Stimulated activated CD4-positive, alpha-beta T cell treated with anti-CD3 and anti-CD28 coated beads, Interleukin-2, amount 100 ng/mL, for 24 hours (primary cell): ENCODE data around the gene PARVB.

Source experiments
- DNase-seq, 2 donors: peaks; one replicate each; pipeline ENCODE4 v3.0.0-alpha.2; 2020

PARVB gene

DNA sequence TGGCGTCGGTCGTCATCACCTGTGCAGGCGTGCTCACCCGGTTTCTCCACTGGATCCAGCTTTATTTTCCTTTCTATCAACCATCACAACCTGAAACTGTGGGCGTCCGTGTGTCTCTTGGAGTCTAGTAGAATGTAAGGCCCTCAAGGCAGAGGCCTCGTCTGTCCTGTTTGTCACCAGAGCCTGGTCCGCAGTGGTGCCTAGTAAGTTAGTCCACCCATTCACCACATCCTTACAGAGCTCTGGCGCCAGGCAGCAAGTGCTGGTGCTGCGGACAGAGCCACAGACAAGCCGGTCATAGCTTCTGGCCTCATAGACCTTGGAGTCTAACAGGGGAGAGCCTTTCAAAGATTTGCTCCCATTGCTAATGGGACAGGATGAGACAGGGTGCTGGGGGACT, 92.2 kb downstream of the PARVB start:
- no peak for DNase-seq

DNA sequence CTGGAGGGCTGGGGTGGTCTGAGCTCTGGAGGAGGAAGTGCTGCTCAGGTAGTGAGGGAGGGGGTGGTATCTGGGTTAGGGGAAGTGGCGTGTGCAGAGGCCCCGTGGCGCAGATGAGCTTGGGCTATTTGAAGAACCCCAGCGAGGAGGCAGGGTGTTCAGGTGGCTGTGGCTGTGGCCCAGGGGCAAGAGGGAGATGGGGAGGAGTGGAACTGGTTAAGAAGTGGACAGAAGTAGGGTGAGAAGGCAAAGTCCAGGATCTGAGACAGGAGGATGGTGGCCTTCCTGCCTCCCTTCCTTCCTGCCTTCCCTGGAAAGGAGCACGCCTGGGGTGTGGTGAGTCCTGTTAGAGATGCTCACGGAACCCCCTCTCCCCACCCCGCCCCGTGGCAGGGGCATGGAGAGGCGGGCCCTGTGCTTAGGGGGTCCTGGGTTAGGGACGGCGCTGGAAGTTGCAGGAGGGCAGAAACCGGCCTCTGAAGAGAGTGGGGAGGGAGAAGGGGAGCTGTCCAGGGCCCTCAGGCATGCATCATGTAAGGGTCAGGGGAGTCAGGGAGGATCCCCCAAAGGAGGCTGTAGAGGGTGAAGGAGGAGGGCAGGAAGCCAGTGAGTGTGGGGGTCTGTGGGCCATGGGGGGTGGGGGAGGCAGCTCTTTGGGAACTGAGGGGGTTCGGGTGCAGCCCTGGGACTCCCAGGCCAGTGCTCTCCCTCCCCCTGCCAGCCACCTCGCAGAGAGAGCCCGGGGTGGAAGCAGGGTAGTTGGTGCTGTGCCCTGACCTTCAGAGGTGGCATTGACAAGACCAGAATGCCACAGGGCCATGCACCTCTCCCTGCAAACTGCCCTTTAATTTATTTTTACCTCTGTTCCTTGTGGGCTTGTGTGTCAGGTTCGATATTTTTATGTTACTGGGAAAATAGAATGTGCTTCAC, 92.9 kb downstream of the PARVB start:
- no peak for DNase-seq

DNA sequence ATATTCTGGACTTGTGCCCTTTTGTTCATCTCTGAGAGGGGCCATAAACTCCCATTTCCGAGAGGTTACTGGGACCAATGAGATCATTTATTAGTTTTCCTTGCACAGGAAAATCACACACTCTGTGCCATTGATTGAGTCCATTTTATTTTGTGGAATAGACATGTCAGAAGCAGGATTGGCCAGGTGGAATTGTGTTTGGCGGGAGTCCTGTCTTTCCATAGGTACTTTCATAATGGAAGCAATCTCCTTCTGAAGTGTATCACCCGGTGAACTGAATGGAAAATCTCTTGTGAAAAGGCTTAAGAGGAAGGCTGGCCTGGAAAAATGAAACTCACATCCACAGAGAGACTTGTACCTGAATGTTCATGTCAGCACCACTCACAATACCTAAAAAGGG, 93.6 kb downstream of the PARVB start:
- DNase-seq: no peak

DNA sequence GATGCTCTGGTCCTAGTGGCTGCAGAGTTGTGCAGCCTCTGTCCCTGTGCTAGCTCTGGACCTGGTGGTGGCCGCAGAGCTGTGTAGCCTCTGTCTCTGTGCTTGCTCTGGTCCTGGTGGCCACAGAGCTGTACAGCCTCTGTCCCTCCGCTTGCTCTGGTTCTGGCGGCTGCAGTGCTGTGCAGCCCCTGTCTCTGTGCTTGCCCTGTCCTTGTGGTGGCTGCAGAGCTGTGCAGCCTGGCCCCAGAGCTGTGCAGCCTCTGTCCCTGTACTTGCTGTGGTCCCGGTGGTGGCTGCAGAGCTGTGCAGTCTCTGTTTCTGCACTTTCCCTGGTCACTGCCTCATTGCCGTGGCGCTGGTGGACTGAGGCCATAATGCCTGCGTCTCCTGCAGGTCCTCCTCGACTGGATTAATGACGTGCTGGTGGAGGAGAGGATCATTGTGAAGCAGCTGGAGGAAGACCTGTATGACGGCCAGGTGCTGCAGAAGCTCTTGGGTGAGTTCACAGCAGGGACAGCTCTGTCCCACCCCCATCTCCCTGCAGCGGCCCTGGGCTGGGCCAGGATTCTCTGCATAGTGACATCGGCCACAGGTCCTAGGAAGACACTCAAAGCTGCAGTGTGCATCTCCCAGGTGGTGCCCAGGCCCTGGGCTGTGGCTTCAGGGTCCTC, 94.7 kb downstream of the PARVB start:
- DNase-seq: no peak

DNA sequence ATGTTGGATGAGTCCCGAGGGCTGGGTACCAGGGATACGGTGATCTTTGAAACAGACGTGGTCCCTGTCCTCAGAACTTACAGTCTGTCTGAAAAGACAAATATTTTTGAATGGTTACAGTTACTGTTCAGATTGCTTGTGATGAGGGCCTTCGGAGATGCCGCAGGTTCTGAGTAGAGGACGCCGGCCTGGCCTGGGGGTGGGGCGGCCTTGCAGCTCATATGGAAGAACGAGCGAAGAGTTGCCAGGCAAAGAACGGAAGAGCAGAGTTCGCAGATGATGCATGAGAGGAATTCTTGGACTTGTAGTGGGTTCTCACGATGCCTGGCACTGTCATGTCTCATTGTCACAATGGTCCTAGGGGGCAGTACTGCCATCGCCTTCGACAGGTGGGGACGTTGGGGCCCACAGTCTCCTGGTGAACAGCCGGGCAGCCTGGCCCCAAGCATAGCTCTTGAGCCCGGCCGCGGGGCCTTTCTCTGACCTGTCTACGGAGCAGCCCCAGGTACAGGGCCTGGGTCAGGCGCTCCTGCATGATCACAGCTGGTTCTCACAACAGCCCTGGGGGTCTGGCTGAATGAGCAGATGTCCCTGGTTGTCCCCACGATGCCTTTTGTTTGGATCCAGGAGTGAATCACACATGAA, 95.7 kb downstream of the PARVB start:
- no peak for DNase-seq

DNA sequence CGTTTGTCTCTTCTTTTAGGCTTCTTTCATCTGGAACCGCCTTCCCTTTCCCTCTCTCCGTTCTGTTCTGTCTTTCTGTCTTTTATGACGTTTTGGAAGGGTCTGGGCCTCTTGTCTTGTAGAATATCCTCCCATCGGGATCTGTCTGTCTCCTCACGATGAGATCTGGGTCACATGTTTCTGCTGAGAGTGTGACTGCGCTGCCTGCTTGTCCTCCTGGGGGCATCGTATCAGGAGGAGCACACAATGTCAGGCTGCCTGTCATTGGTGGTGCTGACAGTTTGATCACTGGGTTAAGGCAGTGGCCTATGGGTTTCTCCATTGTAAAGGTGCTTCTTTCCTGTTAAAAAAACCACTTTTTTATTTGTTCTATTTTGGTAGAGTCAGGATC, 96.2 kb downstream of the PARVB start:
- no peak for DNase-seq

DNA sequence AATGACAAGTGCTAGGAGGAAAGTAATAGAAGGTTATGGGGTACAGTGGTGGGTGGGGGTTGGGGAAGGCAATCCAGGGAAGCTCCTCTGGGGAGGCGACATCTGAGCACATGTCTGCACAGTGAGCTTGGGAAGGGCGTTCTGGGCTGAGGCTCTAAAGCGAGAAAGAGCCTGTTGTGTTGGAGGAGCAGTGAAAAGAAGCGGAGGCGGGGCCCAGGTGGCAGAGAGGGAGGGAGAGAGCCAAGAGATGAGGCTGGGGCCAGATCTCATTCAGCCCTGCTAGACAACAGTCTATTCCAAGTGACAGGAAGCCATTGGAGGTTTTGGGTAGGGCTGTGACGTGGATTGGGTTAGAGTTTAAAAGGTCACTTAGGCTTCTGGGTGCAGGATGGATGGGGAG, 101.3 kb downstream of the PARVB start:
- DNase-seq: no peak

DNA sequence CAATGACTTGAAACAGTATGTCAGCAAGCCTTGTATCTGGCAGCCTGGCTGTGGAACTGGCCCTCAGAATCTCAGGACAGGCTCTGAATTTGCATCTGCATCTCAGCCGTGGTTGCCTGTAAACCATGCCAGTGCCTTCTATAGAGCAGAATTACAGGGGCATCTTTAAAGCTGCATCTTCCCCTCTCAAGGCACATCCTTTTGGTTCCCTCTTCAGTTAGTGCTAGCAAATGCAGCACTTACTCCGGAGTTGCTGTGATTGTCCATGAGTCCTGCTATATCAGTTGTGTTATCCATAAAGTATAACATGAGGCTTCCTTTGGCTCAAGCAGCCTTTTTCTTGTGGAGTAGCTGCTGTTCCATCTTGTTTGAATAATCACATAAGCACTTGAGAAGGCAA, 102.7 kb downstream of the PARVB start:
- DNase-seq: no peak

DNA sequence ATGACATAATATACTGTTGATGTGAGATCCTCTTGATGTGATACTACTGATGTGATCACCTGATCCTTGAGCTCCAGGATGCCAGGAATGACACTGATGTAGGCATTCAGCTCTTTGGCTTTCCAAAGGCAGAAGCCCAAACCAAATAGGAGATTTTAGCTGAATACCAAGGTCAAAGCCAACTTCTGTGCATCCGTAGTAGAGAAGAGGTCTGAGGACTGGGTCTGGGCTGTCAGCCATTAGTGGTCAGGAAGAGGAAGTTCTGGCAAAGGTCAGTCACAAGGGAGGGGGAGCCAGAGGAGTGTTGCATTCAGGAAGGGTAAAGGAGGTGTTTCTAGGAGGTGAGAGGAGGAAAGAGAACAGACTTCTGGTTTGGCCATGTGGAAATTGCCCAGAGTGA, 103.3 kb downstream of the PARVB start:
- no peak for DNase-seq

DNA sequence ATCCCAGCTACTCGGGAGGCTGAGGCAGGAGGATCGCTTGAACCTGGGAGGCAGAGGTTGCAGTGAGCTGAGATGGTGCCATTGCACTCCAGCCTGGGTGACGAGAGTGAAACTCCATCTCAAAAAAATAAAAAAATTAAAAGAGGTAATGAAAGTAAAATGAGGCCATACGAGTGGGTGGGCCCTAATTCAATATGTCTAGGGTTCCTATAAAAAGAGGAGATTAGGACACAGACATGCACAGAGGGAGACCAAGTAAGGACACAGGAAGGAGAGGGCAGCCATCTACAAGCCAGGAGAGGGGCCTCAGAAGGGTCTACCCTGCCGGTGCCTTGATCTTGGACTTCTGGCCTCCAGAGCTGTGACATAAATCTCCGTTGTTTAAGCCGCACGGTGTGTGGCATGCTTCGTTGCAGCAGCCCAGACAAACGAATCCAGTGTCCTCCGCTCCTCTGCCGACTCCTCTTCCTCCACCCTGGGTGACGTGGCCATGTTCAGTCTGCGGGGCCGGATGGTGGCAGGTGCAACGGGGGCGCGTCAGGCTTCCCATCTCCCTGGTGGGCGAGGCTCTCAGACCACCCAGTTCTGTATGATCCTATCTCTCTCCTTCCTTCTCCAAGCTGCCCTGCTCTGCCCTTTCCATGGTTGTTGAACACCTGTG, 105.0 kb downstream of the PARVB start:
- no peak for DNase-seq

DNA sequence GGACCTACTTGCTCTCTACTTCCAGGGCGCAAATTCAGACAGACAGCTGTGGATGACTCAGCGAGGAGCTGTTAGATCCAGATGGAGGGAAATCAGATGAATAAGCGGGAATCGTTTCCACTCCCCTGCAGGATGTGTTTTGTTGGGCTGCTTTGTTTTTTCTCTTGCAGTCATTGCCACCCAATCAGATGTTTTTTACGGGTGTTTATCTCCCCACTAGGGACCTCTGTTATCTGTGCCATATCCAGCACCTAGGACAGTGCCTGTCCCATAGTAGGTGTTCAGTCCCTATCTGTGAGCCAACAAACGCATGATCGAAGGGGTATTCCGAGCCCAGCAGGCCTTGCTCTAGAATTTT, 105.5 kb downstream of the PARVB start:
- DNase-seq: no peak

DNA sequence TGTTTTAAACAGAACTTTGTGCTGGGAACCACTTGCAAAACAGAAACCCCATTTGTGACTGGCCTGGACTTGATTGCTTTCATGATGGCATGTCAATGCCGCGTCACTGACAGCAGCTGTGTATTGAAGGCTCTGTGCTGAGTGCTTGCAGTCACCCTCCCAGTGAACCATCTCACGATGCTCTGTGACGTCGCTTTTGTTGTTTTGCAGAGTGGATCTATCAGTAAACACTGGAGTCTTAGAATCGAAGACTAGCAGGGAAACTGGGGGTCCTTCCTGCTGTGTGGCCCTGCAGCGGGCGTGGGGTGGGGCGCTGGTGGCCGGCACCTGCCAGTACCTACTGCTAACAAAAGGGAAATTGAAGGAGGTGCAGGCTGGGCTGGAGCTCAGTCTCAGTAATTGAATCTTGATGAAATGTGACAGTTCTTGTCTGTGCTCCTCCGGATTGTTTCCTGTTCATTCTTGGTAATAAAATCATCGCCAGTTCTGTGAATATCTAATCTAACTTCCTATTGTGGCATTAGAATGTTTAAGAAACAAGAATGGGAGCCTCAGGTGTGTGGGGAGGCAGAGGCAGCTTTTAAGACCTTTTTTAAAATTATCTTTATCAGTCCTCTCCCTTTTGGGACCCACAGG, 106.1 kb downstream of the PARVB start:
- DNase-seq: no peak

DNA sequence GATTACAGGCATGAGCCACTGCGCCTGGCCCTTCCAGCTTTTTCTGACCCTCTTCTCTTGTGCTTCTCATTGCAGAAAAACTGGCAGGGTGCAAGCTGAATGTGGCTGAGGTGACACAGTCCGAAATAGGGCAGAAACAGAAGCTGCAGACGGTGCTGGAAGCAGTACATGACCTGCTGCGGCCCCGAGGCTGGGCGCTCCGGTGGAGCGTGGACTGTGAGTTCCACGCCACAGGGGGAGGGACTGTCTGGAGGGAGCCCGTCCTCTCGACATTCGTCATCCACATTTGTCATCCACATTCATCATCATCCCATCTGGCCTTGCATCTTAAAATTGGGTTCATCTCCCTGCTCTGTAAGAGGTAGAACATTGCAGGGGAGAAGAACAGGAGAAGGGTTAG, 107.3 kb downstream of the PARVB start:
- DNase-seq: no peak

DNA sequence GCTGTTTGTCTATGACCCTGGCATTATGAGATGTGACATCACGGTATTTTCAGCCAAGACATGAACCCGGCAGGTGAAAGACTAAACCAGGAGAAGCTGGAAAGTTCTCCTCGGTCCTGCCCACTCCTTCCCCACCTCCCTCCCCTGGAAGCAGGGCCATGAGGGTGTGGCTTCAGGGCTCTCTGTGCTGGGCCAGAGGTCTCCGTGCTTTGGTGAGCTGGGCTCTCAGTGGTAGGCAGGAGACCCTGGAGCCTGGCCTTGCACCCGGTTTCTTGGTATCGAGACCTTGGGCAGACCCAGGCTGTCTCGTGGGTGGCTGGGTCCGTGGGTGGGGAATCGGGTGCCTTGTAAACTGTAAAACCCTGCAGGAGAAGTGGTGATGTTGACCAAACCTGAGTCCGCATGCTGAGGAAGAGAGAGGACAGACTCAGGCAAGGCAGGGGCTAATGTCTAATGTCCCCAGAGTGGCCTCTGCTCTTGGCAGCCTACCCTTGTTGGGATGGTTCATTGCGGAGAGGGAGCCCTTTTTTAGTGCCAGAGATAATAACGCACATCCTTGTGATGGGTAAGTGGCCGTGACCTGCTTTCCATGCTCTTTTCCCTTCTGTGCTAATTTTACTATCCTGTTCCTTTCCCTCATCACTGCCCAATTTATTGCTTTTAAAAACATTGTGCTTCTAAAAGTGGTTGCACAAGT, 108.0 kb downstream of the PARVB start:
- no peak for DNase-seq

DNA sequence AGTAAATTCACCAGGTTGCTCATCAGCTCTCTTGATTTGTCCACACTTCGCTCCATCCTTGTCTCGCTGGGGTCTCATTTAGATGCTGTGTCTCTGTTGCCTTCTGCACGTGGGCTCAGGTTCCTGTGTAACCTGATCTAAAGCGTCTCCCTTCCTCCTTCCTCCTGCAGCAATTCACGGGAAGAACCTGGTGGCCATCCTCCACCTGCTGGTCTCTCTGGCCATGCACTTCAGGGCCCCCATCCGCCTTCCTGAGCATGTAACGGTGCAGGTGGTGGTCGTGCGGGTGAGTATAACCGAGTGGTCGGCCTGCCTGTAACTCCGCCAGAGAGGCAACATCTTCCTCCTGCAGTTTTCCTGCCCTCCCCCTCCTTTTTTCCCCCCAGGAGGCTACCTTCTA, 108.6 kb downstream of the PARVB start:
- DNase-seq: no peak

DNA sequence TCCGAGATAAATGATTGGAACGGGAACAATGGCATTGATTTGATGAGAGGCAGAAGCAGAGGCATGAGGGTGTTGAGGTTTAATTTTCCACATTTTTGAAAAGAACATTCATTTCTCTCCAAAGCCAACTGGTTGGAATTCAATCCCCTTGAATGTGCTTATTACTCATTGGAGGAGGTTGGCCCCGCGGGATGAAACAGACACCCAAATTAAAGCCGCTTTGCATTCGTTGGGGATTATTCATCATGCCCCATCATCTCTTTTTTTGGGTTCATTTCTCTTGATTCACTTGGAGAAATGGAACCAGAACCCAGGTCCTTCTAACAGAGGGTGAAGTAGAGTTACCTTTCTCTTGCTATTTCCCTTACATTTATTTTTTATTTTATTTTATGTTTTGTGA, 109.1 kb downstream of the PARVB start:
- no peak for DNase-seq

DNA sequence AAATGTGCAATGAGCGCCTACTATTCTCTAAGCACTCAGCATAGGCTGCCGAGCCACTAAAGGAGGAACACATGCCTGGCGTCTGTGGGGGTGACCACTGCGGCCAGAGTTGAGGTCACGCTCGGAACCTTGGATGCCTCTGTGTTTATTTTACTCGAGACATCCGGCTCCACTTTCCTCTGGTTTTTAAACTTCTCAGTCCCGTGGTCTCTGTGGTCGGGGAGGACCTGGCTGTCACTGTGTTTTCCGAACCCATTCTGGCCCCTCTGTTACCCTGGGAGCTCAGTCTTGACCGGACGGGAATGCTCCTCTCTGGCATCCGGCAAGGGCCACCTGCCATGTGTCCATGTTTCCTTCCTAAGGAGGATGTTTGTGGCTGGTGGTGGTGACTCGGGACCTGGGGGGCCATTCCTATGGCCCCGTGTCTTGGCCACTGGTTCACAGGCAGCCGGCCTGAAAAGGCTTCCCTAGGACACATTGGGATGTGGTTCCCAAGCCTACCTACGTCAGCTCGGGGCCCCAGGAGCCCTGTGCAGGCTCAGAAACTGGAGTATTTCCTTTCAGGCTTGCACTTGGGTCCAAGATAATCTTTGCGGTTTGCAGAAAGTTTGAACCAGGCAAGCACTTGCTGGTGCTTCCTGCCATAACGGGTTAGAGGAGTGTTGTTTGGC, 109.9 kb downstream of the PARVB start:
- DNase-seq: no peak

DNA sequence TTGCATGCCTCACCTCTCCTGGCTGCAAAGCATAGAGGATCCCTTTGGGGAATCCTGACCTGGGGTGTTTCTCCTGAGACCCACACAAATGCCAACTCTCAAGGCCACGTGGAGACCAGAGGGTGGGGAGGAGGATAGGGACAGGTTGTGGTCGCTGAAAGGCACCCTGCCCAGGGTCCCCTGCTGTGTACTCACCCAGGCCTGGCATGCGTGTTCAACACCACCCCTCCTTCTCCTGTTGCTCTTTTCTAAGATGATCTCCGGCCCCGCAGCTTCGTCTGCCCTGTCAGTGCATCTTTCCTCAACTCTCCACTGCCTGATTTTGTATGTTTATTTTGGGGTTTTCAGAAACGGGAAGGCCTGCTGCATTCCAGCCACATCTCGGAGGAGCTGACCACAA, 112.0 kb downstream of the PARVB start:
- no peak for DNase-seq

DNA sequence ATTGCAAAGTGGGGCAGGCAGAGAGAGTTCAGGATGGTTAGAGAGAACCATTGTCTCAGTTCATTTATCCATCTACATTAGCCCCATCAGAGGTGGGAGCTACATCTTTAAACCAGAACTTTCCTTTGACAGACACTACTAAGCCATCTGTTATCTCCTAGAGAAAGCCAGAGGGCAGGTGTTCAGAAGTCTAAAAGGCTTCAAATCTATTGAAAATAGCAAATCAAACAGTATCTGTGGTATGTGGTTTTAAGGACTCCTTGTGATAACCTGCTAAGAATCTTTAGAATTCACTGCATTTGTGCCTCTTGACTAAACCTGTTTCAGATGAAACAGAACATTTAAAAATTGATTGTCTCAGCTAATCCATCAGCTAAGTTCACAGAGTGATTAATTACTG, 112.7 kb downstream of the PARVB start:
- no peak for DNase-seq

DNA sequence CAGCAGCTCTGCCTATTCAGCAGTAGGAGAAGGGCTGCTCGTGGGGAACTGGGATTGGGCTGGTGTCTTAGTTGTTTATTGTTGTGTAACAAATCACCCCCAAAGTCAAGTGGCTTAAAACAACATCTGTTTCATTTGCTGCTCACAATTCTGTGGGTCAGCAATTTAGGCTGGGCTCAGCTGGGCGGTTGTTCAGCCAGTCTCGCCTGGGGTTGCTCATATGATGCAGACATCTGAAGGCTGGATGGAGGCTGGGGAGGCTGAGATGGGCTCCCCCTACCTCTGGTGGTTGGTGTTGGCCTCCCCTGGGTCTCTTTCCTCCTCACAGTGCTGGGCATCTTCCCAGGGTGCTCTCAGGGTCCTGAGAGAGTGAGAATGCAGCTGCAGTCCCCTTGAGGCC, 113.3 kb downstream of the PARVB start:
- DNase-seq: no peak

DNA sequence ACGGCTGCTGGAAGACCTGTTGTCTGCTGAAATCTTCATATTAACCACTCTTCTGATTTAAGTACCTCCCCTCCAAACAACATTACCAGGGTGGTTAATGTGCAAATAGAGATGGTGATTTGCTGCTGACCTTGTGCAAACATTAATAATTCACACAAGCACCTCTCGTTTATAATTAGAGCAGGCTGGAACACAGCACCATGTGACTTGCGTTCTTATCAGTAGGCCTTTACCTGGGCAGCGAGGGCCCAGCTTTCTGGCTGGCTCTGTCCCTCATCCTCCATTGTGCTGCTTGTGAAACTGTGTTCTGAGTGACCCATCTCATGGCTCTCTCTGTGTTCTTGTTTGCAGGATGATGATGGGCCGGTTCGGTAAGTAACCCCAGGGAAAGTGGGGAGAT, 115.7 kb downstream of the PARVB start:
- DNase-seq: no peak
